Stromal cell of bone marrow (primary cell): Measurements from ENCODE around the gene SGMS1.
"Not testable (repeated sequence)": the region's sequence is repeated elsewhere in the genome, so short reads cannot be mapped to it uniquely, and the experiment has no call there.

Experiments
- DNase-seq: peaks from one replicate; pipeline ENCODE4 v3.0.0-alpha.2; 2012; ENCODE audit warnings: low read depth

The SGMS1 gene

DNA sequence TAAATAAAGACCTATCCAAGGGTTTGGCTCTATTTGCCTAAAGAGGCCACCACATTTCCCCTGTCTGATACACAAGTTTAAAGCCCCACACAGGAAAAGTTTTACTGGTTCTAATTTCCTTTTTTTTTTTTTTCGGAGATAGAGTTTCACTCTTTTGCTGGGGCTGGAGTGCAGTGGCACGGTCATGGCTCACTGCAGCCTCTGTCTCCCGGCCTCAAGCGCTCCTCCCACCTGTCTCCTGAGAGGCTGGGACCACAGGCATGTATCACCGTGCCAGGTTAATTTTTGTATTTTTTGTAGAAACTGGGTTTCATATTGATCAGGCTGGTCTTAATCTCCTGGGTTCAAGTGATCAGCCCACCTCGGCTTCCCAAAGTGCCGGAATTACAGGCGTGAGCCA is 319.1 kb downstream of the SGMS1 start:
- no peak for DNase-seq

DNA sequence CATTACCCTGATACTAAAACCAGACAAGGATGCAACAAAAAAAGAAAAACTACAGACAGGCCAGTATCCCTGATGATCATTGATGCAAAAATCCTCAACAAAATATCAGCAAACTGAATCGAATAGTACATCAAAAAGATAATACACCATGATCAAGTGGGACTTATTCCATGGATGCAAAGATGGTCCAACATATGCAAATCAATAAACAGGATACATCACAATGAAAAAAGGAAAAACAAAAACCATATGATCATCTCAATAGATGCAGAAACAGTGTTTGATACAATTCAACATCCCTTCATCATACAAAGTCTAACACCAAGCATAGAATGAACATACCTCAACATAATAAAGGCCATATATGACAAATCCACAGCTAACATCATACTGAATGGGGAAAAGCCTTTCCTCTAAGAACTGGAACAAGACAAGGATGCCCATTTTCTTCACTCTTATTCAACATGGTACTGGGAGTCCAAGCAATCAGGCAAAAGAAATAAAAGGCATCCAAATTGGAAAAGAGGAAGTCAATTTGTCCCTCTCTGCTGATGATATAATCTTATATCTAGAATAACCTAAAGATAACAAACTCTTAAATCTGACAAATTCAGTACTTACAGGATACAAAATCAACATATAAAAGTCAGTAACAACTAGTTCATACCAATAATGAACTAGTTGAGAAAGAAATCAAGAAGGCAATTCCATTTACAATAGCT is 323.6 kb downstream of the SGMS1 start:
- DNase-seq, result no peak

DNA sequence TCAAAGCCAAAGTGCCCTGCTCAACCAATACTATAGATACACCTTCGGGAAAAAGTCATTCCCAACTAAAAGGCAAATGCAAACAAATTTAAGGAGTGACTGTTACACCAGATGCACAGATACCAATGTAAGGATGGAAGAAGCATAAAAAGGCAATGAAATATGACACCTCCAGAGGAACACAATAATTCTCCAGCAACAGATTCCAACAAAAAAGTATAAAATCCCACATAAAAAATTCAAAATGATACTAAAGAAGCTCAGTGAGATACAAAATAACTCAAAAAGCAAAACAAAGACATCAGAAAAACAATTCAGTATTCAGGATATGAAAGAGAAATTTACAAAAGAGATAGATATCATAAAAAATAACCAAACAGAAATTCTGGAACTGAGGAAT is 328.4 kb downstream of the SGMS1 start:
- no peak for DNase-seq

DNA sequence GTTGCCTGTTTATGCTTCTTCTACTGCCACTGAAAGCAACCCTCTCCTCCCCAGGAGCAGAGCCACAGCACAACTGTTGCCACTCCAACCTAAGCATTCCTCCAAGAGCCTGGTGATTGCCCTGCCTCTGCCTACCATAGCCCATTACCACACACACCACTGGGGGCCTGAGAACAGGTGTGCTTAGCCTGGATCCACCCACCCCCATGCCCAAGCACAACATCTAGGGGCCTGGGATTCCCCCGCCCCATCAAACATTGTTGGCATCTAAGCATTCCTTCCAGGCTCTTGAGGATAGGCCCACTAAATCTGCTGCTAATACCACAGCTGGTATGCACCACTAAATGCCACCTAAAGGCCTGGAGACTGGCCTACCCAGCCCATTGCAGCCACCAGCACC is 329.2 kb downstream of the SGMS1 start:
- DNase-seq, result no peak

DNA sequence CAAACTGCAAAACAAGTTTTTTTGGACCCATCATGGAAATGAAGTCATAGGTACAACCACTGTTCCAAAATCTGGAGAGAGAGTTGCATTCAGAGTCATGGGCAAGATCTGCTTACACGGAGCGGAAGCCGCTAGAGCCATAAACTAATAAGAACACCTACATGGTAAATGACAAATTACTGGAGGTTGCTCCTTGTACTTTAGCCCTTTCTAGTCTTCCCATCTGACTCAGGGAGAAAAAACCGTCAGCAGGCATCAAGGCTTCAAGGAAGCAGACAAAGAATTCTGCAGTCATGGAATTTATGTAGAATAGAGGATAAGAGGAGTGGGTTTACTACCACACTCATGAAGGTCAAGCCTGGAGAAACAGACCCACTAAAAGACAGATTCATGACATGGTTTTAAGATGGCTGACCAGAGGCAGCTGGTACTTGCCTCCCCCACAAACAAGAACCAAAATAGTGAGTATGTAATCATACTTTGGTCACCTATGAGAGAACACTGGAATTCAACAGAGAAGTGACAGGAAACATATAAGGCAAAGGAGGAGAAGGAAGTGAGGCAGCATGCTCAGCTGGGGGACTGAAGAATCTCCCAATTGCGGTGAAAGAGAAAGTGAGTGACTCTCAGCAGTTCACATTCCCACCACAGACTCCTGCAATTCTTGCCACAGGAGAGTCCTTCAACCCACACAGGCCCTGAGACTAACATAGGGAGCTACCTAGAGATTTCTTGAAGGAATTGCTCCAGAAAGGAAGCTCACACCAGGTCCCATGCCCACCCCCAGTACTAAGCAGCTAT is 330.0 kb downstream of the SGMS1 start:
- no peak for DNase-seq

DNA sequence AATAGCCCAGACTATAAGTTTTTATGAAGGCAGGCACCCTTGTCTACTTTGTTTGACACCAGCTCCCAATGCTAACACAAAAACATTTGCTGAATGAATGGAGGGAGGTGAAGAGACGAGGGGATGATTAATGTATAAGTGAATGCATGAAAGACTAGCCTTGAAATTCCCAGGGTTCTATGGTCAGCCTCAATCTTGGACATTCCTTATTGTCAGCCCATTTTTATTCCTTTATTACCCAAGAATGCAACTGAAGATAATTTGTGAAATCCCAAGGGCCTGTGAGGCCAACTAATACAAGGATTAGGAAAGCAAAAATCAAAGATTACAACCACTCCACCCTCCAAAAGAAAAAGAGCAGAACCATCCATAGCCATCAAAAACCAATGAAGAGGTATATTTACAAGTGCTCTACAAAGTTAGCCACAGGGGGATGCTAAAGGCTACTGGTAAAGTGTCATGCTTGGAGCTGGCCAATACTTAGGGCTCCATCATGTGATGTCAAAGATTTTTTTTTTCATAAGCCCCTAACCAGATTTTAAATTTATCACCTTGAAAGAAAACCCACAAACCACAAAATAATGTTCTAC is 332.4 kb downstream of the SGMS1 start:
- peak; percentile 6 for DNase-seq

DNA sequence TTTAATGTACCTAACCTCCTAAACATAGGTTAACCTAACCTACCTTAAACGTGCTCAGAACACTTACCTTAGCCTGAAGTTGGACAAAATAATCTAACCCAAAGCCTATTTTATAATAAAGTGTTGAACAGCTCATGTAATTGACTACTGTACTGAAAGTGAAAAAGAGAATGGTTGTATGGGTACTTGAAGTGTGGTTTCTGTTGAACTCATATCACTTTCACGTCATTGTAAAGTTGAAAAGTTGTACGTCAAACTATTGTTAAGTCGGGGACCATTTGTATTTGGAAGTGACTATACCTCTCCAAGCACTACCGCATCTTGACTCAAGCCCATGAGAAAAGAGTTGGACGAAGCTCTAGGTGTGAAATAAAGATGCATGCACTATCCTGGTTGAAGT is 334.6 kb downstream of the SGMS1 start:
- no peak for DNase-seq

DNA sequence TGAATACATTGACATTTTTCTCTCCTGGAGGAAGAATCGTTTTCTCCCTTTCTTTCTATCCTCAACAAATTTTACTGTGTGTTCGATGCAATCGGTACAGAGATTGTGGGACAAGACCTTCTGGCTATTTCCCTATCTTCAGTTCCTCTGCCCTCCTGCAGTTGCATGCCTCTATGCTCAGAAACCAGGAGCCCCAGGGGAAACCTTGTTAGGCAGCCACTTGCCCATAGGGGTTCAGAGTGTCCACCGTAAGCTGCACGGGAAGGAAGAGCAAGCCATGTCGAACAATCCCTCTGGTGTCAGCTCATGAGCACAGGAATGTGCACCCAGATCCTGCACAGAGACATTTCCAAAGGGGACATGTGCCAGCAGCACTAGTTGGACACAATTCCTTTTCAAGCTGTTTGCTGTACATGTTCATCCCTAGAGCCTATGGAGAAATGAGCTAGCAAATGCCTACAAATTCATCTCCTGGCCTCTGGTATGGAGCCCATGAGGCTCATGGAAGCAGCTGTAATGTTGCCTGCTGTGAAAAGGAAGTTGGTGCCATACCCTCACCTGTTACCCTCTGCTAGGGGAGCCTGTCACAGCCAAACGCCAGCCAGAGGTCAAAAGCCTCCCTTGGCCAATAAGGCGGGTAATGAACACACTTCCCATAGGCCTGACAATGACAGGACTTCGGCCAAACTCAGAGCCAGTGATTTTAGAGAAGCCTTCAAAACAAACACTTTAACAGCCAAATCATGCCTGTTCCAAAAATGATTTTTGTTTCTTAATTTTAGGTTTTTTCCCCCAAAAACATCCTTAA is 336.6 kb downstream of the SGMS1 start:
- DNase-seq, result no peak

DNA sequence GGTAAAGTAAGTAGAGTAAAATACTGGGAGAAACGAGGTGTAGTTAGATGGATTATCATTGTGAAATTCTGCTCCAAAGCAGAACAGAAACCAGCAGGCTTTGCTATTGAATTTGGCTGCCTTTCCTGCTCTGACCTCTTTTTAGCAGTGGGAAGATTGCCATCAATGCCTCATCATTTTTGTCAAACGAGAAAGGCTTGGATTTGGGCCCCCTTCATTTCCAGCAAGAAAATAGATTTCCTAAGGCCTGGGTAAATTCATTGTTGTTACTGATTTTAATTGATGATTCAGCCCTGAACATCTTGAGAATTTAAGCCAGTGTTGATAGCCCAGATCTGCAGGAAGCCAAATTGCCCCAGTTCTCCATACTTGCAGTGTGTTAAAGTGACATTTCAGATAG is 337.2 kb downstream of the SGMS1 start:
- peak; percentile 94 for DNase-seq

DNA sequence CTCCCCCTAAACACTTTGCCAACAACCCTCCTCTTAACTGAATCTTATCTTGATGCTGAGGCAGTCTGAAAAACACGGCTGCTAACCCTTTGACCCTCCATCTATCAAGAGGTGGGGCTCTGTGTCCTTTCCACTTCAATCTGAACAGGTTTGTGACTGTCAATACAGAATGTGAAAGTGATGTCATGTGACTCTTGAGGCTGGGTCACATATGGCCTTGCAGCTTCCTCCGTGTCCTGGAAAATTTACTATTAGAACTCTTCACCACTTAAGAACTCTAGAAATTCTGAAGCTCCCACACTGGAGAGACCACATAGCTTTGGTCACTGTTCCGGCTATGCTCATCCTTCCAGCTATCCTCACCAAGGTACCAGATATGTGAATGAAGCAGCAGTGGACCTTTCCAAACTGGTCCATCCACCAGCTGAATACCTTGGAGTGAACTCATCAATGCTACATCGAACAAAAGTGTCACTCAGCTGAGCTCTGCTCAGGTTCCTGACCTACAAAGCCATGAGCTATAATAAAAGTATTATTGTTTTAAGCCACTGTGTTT is 341.7 kb downstream of the SGMS1 start:
- no peak for DNase-seq

DNA sequence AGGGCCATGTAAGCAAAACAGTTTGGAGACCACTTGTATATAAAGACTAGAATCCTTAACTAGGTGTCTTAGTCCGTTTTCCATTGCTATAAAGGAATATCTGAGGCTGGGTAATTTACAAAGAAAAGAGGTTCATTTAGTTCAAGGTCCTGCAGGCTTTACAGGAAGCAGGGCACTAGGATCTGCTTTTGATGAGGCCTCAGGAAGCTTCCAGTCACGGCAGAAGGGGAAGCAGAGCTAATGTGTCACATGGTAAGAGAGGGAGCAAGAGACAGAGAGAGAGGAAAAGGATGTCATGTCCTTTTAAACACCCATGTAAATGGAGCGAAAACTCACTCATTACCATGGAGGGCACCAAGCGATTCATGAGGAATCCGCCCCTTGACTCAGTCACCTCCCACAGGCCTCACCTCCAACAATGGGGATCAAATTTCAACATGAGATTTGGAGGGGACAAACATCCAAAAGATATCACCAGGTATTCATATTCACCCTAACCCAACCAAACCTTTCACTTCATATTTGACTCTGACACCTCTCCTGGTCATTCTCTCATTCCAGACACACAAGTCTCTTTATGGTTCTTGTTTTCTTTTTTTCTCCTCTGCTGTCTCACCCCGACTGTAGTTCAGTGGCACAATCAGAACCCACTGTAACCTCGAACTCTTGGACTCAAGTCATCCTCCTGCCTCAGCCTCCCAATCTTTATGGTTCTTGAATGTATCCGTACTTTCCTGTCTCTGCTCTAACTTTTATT is 342.4 kb downstream of the SGMS1 start:
- no peak for DNase-seq

DNA sequence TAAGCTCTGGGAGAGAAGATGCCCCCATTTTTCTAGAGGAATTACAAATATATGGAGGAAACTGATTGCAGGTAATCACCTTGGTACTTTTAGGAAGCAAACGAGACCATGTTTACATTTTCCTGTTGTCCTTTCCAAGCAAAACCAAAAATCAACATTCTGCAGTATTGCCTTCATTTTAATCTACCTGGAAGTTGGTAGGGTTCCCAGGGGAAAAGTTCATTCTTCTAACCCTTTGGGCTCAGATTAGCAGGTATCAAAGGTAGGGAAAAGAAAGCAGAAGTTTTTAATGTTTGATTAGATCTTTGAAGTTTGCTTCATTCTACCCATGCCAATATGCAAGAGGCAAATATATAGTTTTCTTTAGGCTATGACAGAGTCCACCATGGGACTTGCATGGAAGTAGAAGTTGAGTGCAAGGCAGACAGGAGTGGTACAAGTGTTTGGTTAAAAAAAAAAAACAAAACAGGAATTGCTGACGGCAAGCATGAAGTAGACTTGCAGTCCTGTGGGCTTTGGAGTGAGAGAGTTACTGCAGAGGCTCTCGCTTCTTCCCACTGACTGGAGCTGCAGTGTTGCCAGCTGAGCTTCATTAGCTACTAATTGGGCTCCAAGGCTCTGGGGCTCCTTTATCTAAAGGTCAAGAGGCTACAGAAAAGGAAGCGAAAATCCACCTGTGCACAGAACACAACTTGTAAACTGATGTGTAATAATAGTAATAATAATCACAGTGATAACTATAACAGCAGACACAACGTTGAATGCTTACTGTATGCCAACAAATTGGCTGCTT is 343.5 kb downstream of the SGMS1 start:
- DNase-seq, result no peak

DNA sequence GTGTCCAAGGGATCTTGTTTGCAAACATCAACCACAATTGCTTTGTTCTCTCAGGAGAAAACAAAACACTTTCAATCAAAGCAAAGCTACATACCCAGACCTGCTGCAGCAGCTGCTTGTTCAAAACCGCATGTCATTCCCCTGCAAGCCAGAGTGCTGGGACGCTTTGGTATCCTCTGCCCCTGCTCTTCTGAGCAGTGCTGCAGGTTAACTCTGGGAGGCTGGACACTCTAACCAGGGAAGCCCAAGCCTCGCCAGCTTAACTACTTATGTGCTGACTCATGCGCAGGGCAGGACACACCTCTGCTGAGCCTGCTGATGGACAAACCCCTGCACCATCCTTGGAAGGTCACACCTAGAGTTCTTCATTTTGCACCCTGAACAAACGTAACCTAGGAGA is 344.3 kb downstream of the SGMS1 start:
- DNase-seq, result no peak

DNA sequence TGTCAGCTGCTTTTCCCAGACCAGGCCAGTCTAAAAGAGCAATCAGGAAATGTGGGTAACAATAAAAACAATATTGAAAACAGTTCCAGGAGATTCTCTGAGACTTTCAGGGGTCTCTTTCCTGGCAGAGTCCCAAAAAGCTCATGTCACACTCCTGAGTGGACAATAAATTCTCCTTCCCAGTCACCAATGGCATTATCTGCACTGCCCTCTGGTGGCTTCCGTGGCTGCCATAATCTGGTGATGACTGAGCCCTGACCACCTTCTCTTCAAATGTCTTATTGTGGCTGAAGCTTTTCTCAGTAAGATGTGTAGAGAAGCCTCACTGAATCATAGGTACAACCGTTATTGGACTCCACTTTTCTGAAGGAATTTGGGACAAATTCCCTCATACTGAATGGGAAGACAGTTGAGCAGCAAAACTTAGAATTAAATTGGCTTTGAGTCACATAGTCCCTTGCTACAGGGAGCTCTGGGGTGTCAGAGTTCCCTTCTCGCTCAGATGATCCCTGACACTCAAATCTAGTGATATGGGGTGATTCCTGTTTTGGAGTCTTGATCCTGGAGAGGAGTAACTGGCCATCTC is 348.0 kb downstream of the SGMS1 start:
- DNase-seq, result no peak

DNA sequence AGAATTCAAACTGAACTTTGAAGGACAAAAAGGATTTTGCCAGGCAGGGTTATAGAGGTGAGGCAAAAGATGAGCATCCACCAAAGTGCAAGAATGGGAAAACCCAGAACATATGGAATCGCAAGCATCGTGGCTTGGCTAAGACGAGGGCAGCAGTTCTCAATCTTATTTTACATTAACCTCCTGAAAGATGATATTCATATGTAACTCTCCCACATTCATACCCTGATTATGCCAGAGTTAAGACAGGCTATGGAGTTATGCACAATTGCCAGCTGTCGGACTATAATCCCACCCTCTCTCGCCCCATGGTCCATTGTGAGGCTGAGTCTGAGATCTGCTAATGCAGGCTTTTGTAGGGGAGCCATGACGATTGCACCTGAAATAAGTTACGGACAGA is 351.2 kb downstream of the SGMS1 start:
- DNase-seq, result no peak

DNA sequence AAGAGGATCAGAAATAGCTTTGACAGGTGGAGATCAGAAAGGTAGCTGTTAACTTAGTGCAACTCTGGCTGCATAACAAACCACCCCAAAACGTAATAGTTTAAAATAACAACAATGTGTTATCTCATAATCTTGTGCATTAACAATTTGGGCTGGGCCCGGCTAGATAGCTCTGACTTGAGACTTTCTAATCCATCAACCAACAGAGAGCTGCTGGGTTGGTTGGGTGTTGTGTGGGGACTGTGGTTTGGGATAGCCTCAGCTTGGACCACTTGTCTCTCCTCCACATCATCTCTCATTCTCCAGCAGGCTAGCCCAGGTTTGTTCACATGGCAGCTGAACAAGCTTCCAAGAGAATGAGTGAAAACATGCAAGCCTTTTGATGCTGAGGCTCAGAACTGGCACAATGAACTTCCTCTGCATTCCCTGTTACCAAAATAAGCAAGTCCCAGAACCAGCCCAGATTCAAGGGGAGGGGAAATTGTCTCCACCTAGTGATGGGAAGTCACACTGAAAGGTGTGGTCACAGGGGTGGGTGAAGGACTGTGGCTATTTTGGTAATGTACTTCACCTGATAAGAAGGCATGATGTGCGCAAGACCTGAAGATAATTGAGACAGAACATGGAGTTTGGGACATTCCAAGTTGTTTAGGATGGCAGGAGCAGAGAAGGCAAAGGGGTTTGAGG is 352.0 kb downstream of the SGMS1 start:
- DNase-seq, result no peak

DNA sequence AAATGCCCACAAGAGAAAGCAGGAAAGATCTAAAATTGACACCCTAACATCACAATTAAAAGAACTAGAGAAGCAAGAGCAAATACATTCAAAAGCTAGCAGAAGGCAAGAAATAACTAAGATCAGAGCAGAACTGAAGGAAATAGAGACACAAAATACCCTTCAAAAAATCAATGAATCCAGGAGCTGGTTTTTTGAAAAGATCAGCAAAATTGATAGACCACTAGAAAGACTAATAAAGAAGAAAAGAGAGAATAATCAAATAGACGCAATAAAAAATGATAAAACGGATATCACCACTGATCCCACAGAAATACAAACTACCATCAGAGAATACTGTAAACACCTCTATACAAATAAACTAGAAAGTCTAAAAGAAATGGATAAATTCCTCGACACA is 355.9 kb downstream of the SGMS1 start:
- DNase-seq, result not testable (repeated sequence)

DNA sequence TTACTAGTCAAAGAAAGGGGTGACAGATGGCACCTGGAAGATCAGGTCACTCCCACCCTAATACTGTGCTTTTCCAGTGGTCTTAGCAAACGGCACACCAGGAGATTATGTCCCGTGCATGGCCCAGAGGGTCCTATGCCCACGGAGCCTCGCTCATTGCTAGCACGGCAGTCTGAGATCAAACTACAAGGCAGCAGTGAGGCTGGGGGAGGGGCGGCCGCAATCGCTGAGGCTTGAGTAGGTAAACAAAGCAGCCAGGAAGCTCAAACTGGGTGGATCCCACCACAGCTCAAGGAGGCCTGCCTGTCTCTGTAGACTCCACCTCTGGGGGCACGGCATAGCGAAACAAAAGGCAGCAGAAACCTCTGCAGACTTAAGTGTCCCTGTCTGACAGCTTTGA is 361.1 kb downstream of the SGMS1 start:
- DNase-seq, result not testable (repeated sequence)

DNA sequence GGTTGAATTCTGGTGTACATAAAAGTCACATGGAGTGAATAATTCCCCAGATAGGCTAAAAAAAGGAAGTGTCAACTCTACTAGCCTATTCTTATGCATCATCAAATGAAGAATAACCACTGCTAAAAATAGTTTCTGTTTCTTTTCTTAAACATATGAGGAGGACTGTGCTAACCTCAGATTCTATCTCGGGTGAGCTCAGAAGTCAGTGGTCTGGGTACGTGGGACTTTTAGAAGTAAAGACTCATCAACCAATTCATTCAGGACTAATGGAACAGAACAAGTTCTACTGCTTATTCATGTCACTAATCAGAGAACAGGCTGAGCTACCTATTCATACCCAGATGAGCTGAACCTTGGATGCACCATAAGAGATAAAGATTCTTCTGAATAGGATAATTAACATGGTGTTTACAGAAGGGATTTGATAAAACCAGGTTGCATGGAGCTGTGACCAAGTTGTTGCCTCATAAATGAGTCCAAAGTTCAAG is 362.9 kb downstream of the SGMS1 start:
- DNase-seq, result peak; percentile 26
